Hematopoietic multipotent progenitor cell treated with erythropoietin and hydrocortisone succinate and interleukin-3 and kit ligand, for 6 days (in vitro differentiated cells): ENCODE data around the gene MON1A.
A peak's percentile ranks its signal among the peaks of the same experiment; 100 is the strongest.
"Not testable (repeated sequence)": the region's sequence is repeated elsewhere in the genome, so short reads cannot be mapped to it uniquely, and the experiment has no call there.

Experiments used
- DNase-seq: peaks from one replicate; pipeline ENCODE4 v3.0.0-alpha.2; 2015

Gene MON1A

GRCh38 chr3:49917806-49918590 lies 11.6 kb downstream of the MON1A start:
- not testable (repeated sequence) for DNase-seq

DNA sequence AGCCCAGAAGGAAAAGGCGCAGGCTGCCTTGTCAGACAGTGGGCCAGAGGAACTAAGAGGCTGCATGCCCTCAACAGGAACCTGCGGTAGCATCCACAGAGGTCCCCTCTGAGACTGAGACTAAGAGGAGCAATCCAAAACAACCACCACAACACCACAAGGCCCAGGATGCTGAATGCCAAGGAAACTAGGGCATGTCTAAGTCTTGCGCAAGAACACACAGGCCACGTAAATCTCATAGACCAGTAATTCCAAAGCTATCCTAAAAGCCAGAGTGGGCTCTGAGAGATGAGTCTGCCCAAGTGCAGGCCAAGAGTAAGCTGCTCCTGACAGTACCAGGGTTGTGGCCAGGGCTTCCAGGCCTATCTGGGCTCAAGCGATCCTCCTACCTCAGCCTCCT lies 12.9 kb downstream of the MON1A start:
- DNase-seq: no peak

DNA sequence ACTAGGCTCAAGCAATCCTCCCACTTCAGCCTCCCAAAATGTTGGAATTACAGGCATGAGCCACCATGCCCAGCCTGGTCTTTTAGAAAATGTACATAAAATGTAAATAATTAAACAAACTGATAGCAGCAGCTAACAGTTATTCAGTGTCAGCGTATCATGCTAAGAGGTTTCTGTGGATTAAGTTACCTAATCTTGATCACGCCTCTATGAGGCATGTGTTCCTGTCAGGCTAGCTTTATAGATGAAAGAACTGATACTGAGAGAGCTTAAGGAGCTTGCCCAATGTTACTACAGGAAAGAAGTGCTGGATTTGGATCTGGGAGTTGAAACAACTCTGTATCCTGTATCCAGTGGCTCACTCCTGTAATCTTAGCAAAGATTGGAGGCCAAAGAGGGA lies 14.7 kb downstream of the MON1A start:
- peak; percentile 48 for DNase-seq

DNA sequence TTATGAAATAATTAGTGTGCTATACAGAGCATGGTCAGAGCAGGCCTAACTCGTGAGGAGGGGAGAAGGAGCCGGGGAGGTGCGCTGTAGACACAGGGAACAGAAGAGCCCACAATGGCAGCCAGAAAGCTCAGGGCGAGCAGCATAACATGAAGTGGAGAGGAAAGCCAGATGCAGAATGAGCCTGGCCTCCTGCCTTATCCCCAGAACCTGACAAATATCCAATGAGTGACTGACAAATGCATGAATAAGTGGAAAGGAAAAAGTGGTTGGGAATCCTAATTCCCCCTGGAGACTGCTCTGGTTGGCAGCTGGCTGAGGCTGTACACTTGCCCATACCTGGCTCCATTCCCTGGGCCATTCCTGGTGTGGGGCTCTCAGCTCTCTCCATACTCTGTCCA lies 16.7 kb downstream of the MON1A start:
- DNase-seq: no peak

- no peak for DNase-seq
Observed at GRCh38 chr3:49911611-49912010, 18.0 kb downstream of the MON1A start.

GRCh38 chr3:49911124-49911420 lies 18.5 kb downstream of the MON1A start:
- no peak for DNase-seq

- DNase-seq: no peak
Observed at GRCh38 chr3:49910409-49911123, 19.0 kb downstream of the MON1A start.

- DNase-seq: peak; percentile 84
Observed at GRCh38 chr3:49908373-49909199, 21.0 kb downstream of the MON1A start.

- peak; percentile 88 for DNase-seq
Observed at GRCh38 chr3:49906073-49906743, 23.4 kb downstream of the MON1A start.

GRCh38 chr3:49904448-49904847 lies 25.2 kb downstream of the MON1A start:
- not testable (repeated sequence) for DNase-seq

DNA sequence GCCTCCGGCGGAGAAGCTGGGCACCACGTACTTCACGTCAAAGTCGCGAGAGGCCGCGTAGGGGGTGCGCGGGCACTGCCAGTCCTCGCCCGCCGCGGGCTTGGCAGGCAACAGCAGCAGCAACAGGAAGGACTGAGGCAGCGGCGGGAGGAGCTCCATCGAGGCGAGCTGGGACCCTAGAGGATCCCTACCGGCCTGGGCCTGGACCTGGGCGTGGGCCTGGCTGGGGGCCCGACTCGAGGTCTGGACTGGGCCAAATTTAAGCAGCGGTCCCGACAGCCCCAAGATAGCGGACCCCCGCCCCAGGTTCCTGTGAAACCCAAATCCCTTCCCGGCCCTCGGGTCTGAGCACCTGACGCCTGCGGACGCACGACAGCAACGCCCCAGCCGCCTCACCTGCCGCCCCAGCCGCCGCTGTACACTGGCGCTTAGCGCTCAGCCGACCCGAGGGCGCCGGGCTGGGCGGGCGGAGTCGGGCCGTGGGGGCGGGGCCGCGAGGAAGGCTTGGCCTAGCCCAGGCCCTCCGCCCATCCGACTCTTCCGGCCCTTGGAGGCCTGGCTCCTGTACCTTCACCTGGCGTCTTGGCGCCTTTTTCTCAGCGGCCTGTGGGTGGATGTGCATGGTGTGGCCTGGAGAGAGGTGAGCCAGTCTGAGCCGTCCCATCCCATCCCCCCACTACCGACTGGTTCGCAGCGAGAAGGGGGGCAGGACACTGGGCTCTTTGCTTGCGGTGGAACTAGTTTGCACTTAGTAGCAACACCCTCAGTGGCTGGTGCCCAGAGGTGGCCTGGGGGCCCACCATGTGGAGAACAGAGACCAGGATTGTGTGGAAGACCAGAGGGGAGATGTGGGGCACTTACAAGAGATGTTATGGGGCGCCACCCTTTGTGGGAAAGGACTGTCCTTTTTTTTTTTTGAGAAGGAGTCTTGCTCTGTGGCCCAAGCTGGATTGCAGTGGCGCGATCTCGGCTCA lies 25.9 kb downstream of the MON1A start, which contains the start of gene MST1R:
TSS of gene MST1R (minus strand) at position 423 of the 974 bp plus-strand sequence. CDS start at position 159, 264 bp downstream.
- peak; percentile 93 for DNase-seq

DNA sequence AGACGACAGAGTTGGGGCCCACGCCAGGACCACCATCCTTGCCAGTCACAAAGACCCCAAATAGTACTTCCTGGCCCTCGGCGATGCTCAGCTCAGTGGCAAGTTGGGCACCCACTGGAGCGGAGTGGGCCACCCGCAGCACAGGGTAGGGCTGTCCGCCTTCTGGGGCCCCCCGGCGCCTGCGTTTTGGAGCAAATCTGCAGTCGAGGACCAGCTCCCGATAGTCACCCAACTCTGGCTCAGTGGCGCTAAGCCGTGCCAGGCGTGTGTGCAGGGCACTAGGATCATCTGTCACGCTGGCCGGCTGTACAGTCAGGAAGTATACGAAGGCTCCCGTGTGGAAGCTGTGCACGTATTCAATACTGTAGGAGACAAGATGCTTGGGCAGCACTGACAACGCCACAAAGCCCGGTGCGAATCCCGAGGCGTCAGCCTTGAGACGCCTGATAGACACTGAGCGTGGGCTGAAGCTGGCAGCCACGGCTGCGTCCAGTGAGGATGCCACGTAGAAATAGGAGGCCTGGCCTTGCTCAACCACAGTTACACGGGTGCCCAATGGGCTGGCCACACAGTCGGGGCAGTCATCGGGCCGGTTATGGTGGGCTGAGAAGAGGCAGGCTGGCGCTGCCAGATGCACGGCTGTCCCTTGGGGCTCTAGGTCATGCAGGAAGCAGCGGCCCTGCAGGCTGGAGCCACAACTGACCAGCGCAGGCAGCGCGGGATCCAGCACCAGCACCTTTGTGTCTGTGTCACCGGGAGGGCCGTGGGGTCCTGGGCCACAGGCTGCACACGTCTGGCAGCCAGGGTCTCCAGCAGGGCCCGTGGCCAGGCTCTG lies 26.9 kb downstream of the MON1A start:
- DNase-seq: no peak

DNA sequence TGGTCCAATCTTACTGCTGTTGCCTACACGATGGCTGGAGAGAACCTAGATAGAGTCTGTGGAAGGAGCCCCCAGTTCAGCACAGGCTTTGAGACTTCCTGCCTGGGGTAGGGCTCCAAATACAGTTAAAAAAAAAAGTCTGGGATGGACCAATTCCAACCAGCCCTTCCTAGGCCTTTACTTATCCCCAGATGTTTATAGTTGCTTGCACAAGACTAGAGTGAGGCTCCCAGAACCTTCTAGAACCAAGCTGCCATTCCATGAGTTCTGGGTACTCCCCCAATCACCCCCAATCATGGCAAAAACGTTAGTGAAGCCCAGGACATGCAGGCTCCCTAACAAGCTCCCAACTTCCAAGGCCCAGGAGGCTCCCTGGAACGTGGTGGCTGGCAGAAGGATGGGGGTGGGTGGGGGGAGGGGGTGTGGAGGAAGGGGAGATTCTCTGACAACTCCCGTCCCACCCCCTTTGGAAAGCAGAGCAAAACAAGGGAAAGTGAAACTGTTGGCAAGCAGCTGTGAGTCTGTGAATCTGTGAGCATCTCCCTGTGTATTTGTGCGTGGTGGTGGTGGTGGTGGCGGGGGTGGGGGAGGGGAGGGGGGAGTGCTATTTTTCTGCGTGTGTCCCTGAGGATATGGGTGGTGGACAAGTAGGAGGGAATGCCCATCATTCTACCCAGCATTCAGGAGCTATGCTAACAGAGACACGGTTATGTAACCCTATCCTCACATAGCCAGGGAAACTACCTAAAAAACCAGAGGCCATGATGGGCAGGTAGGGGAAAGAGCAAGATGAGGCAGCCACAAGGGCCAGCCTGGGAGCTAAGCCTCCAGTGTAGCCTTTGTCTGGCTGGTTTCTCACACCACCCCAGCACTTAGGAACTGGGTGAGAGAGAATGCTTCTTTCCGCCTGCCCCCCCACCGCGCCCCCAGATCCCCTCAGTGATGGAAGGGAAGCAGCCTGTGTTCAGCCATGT lies 28.0 kb downstream of the MON1A start:
- DNase-seq: no peak

- DNase-seq: no peak
Observed at GRCh38 chr3:49900491-49901153, 29.0 kb downstream of the MON1A start.

GRCh38 chr3:49899815-49900214 lies 29.8 kb downstream of the MON1A start:
- peak; percentile 75 for DNase-seq

DNA sequence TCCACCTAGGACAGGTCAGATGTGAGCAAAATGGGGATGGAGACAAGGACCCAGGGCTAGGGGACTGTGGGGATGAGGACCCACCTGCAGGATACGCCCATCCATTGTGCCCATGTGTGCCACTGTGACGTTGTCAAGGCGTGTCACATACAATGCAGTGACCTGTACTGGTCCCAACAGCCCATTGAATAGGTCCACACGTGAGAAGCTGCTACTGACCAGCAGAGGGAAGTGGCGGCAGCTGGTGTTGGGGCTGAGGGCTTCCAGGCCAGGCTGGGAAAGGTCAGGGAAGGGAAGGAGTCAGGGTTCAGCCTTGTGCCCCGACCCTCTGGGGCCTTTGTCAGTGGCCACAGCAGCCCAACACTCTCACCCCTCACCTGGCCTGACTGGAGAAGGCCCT lies 30.6 kb downstream of the MON1A start:
- DNase-seq: no peak

DNA sequence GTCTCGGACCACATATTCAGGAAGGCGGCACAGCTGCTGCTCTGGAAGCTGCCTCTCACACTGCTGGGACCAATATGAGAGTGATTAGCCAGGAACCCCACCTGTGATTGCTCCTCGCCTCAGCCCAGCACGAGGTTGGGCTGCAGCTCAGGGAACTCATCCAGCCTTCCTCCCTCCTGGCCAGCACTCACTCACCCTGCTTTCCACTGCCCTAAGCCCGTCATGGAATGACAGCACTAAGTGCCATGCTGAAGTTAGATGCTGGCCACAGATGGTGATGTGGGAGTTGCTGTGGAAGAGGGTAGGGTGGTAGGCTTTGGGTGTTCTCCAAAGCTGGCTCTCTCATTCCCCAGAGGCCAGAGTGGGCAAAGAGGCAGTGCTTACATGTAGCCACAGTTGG lies 33.3 kb downstream of the MON1A start:
- DNase-seq: no peak

DNA sequence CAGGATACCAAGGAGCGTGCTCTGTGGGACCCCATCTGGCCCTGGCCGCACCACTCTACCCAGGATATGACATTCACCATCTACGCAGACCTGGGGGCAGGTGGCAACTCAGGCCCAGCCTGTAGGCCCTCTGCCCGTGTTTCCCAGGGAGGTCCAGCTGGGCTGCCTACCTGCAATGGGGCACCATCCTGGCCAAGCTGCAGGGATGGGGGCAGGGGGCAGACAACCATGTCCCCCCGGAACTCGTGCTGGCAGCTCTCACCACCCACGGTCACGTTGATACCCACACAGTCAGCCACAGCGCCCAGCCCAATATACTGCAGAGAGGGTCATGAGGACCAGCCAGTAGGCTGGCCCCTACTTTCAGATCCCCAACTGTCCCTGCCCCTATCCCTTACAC lies 33.8 kb downstream of the MON1A start:
- no peak for DNase-seq

DNA sequence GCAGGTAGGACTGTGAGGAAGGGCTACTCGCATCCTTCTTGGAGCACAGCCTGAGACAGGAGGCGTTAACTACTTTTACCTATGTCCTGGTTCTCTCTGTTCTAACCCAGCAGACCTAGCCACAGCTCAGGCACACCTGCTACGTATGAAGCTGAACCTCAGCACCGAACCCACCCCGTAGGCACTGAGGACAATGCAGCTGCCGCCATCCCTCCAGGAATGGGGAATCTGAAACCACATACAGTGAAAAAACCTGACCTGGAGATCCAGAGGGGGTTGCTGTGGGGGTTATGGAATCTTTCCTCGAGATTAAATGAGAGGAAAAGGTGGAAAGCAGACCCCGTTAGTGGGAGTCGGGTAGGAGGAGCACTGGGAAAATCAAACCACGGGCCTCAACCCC lies 40.3 kb downstream of the MON1A start:
- no peak for DNase-seq
